Measurements from ENCODE around the gene MT1E. TPM values are rescaled to one million over a fixed set of nuclear protein-coding genes. Genes with fewer than 3 reads are reported as not detected.
"Not testable (repeated sequence)": the region's sequence is repeated elsewhere in the genome, so short reads cannot be mapped to it uniquely, and the experiment has no call there.

The MT1E gene
- polyA plus RNA-seq, 1 donor, result 21.1 TPM

DNA sequence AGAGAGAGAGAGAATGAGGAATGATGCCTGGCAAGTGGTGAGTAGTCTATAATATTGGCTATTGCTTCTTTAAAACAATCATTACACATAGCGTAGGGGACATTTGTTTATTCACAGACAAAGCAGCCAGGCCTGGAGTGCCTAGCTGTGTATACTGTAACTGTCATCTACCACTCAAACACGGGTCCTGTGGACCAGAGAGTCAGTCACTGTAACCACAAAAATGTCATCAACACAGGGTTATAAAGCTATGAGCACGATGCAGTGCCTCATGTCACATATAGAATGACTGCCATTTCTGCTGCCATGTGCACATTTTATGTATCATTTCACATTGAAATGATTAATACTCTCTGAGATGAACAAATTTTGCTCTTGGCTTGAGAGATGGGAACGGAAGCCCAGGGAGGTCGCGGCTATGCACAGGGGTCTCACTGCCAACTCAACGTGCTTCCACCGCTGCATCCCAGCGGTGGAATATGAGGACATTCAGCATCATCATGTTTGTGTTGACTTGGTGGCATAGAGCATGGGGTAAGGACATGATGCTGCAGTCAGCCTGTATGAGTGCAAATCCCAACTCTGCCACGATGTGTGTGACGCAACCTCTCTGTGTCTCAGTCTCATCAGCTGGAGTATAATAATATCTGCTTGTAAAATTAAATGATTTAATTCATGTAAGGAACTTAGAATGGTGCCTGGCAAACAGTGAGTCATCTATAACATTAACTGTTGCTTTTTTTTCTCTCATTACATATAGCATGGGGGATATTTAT, 47.4 kb downstream of the MT1E start:
- DNase-seq, result no peak

DNA sequence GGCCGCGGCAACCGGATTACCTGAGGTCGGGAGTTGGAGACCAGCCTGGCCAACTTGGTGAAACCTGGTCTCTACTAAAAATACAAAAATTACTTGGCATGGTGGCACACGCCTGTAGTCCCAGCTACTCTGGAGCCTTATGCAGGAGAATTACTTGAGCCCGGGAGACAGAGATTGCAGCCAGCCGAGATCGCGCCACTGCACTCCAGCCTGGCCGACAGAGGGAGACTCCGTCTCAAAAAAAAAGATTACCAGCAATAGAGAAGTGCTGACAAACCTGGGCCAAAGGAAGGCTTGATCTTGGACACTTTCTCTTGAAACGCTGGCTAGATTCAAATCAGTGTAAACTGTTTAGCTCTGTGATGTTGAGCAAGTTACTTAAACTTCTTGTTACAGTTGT, 48.3 kb downstream of the MT1E start:
- DNase-seq, result no peak

DNA sequence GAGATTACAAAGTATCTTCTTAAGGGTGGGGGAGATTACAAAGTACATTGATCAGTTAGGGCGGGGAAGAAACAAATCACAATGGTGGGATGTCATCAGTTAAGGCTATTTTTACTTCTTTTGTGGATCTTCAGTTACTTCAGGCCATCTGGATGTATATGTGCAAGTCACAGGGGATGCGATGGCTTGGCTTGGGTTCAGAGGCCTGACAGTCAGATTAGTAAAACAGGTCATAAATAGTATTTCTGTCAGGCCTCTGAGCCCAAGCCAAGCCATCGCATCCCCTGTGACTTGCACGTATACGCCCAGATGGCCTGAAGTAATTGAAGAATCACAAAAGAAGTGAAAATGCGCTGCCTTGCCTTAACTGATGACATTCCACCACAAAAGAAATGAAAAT, 49.0 kb downstream of the MT1E start:
- not testable (repeated sequence) for DNase-seq

DNA sequence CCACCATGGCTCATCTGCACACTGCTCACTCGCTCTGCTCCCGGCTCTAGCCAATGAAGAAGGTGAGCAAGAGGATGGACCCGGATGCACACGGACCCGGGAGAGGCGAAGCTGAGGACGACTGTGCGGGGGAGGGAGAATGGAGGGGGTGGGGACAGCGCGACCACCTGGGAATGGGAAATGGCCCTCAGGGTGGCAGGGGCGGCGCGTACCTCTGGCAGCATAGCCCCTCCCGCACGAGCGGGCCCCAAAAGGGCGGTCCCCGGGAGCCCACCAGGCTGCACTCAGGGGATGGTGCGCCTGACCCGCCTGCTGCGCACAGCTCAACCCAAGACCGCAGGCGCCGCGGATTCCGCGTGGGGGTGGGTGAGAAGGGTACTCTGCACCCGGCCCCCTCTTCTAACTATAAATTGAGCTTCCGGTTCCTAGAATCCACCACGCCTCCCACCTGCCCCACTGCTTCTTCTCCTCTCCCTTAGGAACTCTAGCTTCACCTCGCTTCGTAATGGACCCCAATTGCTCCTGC, 50.2 kb downstream of the MT1E start:
- DNase-seq, result no peak

Other genes with a start within 250 kb of the MT1E start
- gene AMFR, start 200.2 kb upstream of the MT1E start, polyA plus RNA-seq (ENCODE audit: insufficient read length), result 42.9 TPM
- gene NUDT21, start 174.4 kb upstream of the MT1E start, polyA plus RNA-seq (ENCODE audit: insufficient read length), result 51.2 TPM
- gene OGFOD1, start 174.2 kb upstream of the MT1E start, polyA plus RNA-seq (ENCODE audit: insufficient read length), result 36.5 TPM
- 42.9 TPM for gene BBS2, start 105.8 kb upstream of the MT1E start, polyA plus RNA-seq (ENCODE audit: insufficient read length)
- gene MT4, start 60.7 kb upstream of the MT1E start, polyA plus RNA-seq (ENCODE audit: insufficient read length), result not detected
- 8.7 TPM for gene MT3, start 36.3 kb upstream of the MT1E start, polyA plus RNA-seq (ENCODE audit: insufficient read length)
- gene MT2A, start 17.2 kb upstream of the MT1E start, polyA plus RNA-seq (ENCODE audit: insufficient read length), result 26.9 TPM
- gene MT1M, start 6.9 kb downstream of the MT1E start, polyA plus RNA-seq (ENCODE audit: insufficient read length), result 1.9 TPM
- not detected for gene MT1A, start 12.9 kb downstream of the MT1E start, polyA plus RNA-seq (ENCODE audit: insufficient read length)
- not detected for gene MT1B, start 26.1 kb downstream of the MT1E start, polyA plus RNA-seq (ENCODE audit: insufficient read length)
- 1.4 TPM for gene MT1F, start 32.2 kb downstream of the MT1E start, polyA plus RNA-seq (ENCODE audit: insufficient read length)
- not detected for gene MT1G, start 42.3 kb downstream of the MT1E start, polyA plus RNA-seq (ENCODE audit: insufficient read length)
- gene MT1H, start 44.0 kb downstream of the MT1E start, polyA plus RNA-seq (ENCODE audit: insufficient read length), result not detected
- 9.9 TPM for gene MT1X, start 56.7 kb downstream of the MT1E start, polyA plus RNA-seq (ENCODE audit: insufficient read length)
- 44.2 TPM for gene NUP93, start 104.3 kb downstream of the MT1E start, polyA plus RNA-seq (ENCODE audit: insufficient read length)
- gene SLC12A3, start 239.4 kb downstream of the MT1E start, polyA plus RNA-seq (ENCODE audit: insufficient read length), result 0.05 TPM

Data from hindlimb muscle (tissue), 1 donor.